Type B pancreatic cell (in vitro differentiated cells): ENCODE measurements around the gene ADPRHL1. TPM values are rescaled to one million over a fixed set of nuclear protein-coding genes. Genes with fewer than 3 reads are reported as not detected.

ENCODE experiments used
- DNase-seq: peaks from one replicate; pipeline ENCODE4 v3.0.0; 2021; ENCODE audit warnings: mixed read lengths; ENCODE audit not compliant: unreplicated experiment; ENCODE audit errors: extremely low spot score
- H3K27ac Mint-ChIP-seq: 2 replicates; pipeline ENCODE4 v1.8.0; 2021; ENCODE audit warnings: mild to moderate bottlenecking, mixed read lengths
- H3K27me3 Mint-ChIP-seq: 2 replicates; pipeline ENCODE4 v1.8.0; 2021; ENCODE audit warnings: mixed read lengths
- H3K36me3 Mint-ChIP-seq: 2 replicates; pipeline ENCODE4 v1.8.0; 2021; ENCODE audit warnings: mixed read lengths
- H3K4me1 Mint-ChIP-seq: one replicate; pipeline ENCODE4 v1.8.0; 2021; ENCODE audit warnings: mixed read lengths; ENCODE audit not compliant: unreplicated experiment
- H3K4me3 Mint-ChIP-seq: 2 replicates; pipeline ENCODE4 v1.8.0; 2021; ENCODE audit warnings: mild to moderate bottlenecking, mixed read lengths
- H3K9me3 Mint-ChIP-seq: 2 replicates; pipeline ENCODE4 v1.8.0; 2021; ENCODE audit warnings: mixed read lengths
- total RNA-seq: library from RNA; stranded (reverse); gene quantifications from 2 replicates; pipeline ENCODE4 v1.2.1, GENCODE V29; 2021; ENCODE audit warnings: low replicate concordance
- TF ChIP-seq, protein P1 (sequence below): fragments of 200-600 bp; sonication (generic); conservative IDR thresholded peaks from 2 replicates; pipeline ENCODE4 v1.5.0; 2021; ENCODE audit warnings: antibody characterized with exemption, mild to moderate bottlenecking

Gene ADPRHL1
- total RNA-seq, 1 donor from 2014 or later: 4.1 TPM

DNA sequence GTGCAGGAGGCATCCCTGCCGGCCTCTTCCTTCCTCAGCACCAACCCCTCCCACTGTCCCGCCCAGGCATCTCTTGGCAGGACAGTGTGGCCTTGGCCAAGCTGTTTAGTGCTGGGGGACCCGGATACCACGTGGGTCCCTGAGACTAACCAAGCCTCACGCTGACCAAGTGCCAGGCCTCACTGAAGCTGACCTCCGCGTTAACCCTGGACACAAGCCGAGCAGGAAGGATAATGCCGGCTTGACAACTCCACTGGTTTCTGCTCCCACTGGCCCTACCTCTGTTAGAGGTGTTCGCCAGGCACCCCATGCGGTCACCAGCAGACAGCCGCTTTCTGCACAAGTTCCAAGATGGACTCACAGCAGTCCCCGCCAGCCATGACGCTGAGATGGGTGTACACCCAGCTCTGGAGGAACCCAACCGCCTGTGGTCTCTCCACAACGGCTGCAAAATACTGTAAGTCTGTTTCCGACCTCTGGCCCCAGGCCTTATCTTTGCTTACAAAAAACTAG is 101.7 kb downstream of the ADPRHL1 start:
- H3K27ac Mint-ChIP-seq: no peak overlapping the region
- no peaks in the 10 kb centered on the region for H3K27me3 Mint-ChIP-seq
- TF ChIP-seq, protein P1, sequence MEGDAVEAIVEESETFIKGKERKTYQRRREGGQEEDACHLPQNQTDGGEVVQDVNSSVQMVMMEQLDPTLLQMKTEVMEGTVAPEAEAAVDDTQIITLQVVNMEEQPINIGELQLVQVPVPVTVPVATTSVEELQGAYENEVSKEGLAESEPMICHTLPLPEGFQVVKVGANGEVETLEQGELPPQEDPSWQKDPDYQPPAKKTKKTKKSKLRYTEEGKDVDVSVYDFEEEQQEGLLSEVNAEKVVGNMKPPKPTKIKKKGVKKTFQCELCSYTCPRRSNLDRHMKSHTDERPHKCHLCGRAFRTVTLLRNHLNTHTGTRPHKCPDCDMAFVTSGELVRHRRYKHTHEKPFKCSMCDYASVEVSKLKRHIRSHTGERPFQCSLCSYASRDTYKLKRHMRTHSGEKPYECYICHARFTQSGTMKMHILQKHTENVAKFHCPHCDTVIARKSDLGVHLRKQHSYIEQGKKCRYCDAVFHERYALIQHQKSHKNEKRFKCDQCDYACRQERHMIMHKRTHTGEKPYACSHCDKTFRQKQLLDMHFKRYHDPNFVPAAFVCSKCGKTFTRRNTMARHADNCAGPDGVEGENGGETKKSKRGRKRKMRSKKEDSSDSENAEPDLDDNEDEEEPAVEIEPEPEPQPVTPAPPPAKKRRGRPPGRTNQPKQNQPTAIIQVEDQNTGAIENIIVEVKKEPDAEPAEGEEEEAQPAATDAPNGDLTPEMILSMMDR: no peak
- H3K9me3 Mint-ChIP-seq: no peaks in the 10 kb centered on the region
- peaks cover 4% of the 10 kb centered on the region for H3K36me3 Mint-ChIP-seq
- DNase-seq: no peak
- H3K4me1 Mint-ChIP-seq: no peaks in the 10 kb centered on the region
- H3K4me3 Mint-ChIP-seq: no peak overlapping the region

DNA sequence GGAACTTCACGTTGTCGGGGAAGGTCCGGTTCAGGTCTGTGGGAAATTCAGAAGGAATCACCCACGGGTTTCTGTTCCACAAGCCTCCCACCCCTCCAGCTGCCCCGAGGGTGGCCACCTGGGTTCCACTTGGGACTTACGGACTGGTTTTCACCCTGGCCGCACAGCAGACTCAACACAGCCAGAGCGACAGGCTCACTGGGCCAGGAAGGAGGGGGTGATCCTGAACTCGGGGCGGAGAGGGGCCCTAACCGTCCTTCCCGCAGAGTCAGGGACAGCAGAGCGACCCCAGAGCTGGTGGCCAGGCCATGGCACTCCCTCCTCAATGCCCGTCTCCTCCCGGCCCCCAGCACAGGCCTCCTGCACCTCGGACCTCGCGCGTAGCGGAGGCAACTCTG is 102.4 kb downstream of the ADPRHL1 start:
- TF ChIP-seq, protein P1: no peak
- H3K27me3 Mint-ChIP-seq: no peaks in the 10 kb centered on the region

DNA sequence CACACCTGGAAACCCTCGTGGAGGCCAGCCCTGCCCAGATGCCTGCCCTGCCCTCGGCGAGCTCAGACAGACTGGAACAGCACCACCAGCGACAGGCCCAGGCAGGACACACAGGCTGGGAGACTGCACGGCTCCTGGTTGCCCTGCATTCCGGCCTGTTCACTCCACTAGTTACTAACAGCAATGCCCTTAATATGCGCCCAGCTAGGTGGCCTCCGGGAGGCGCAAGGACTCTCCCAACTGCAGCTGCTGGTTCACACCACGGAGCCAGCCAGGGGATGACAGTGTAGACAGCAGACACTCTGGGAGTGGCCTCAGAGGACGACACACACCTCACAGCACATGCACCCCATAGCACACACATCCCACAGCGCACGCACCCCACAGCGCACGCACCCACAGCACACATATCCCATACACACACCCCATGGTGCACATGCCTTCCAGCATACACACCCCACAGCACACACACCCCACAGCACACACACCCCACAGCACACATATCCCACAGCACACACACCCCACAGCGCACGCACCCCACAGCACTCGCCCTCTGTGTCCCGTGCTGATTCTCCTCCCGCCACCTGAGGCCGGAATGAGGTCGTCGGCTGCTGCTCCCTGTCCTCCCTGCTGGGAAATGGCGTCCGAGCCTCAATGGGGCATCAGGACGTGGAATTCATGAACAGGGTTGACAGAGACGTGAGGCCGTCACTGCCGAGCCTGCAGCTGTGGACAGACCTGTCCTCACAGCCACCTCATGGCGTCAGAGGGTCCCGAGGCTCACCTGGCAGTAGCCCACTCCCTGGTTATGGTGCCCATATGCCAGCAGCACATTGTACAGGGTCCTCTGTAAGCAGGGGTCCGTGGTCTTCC is 103.0 kb downstream of the ADPRHL1 start:
- Mint-ChIP-seq H3K4me1 (no peaks in the 10 kb centered on the region), H3K36me3 (peaks cover 9% of the 10 kb centered on the region), H3K4me3 (no peak overlapping the region), H3K9me3 (no peaks in the 10 kb centered on the region), H3K27me3 (no peaks in the 10 kb centered on the region), H3K27ac (no peak overlapping the region)
- no peak for DNase-seq
- TF ChIP-seq, protein P1: no peak

More for the DNA sequence above, 102.4 kb downstream of the ADPRHL1 start:
- H3K36me3 Mint-ChIP-seq: peaks cover 4% of the 10 kb centered on the region
- H3K9me3 Mint-ChIP-seq: no peaks in the 10 kb centered on the region
- H3K27ac Mint-ChIP-seq: no peak overlapping the region
- H3K4me3 Mint-ChIP-seq: no peak overlapping the region
- no peak for DNase-seq
- H3K4me1 Mint-ChIP-seq: no peaks in the 10 kb centered on the region

Other genes starting within 250 kb of the ADPRHL1 start
- 46.3 and 59.7 TPM in 2 replicates for gene PCID2, start 244.8 kb downstream of the ADPRHL1 start, total RNA-seq
- gene CUL4A, start 243.9 kb downstream of the ADPRHL1 start, total RNA-seq: 64.6 and 69.9 TPM in 2 replicates
- gene LAMP1, start 156.2 kb downstream of the ADPRHL1 start, total RNA-seq: 152 and 312 TPM in 2 replicates
- gene GRTP1, start 89.4 kb downstream of the ADPRHL1 start, total RNA-seq: 19.0 and 22.4 TPM in 2 replicates
- gene DCUN1D2, start 37.2 kb upstream of the ADPRHL1 start, total RNA-seq: 17.2 and 29.2 TPM in 2 replicates
- 78.4 and 78.8 TPM in 2 replicates for gene TFDP1, start 131.3 kb upstream of the ADPRHL1 start, total RNA-seq
- 2.0 and 26.7 TPM in 2 replicates for gene ATP4B, start 204.7 kb upstream of the ADPRHL1 start, total RNA-seq
- 0.24 and 0.85 TPM in 2 replicates for gene GRK1, start 213.7 kb upstream of the ADPRHL1 start, total RNA-seq